ENCODE data around the gene LMAN2. TPM values are rescaled to one million over a fixed set of nuclear protein-coding genes. Genes with fewer than 3 reads are reported as not detected.

Gene LMAN2
- polyA plus RNA-seq, 1 donor (not counting 4 experiments of a cell fraction or from before 2014, with no cell fraction given) = 105 TPM

GRCh38 chr5:177367323-177367848, 15.9 kb upstream of the LMAN2 start:
- peak overlapping the region; percentile 41 for H3K4me2 ChIP-seq (ENCODE audit: control insufficient read depth, extremely low read depth, insufficient read depth, low read depth, low read length)

DNA sequence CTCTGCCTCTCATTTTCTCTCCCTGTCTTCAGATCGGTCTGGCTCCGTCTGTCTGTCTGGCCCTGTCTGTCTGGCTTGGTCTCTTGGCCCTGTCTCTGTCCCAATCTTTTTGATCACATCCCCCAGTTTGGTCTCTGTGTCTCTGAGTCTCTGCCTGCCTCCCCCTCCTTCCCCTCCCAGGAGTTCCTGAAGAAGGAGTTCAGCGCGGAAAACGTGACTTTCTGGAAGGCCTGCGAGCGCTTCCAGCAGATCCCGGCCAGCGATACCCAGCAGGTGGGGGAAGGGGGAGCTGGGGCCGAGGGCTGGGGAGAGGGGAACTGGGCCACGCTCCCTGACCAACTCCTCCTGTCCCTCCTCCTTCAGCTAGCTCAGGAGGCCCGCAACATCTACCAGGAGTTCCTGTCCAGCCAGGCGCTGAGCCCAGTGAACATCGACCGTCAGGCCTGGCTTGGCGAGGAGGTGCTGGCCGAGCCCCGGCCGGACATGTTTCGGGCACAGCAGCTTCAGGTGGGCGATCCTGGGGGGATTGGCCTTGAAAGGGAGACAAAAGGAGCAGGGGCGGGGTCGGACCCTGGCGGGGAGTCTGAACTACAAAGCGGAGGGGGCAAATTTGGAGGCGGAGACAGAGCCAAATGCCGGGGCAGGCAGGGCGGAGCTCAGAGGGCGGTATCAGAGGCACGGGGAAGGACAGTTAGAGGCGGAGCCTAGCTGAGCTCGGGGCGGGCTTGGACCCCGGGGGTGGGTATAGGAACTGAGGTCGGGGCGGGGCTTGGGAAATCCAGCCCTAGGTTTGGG, 15.3 kb upstream of the LMAN2 start:
- FAIRE-seq = no peak

More at GRCh38 chr5:177367323-177367848, 15.9 kb upstream of the LMAN2 start:
- Histone ChIP-seq H3K4me1 (ENCODE audit: control insufficient read depth, extremely low read depth, insufficient read depth, low read length) (peaks cover 50% of the 10 kb centered on the region), H2AFZ (ENCODE audit: control insufficient read depth, low read length) (peak overlapping the region; percentile 19), H3K9me1 (ENCODE audit: control insufficient read depth, extremely low read depth, insufficient read depth, low read length) (no peaks in the 10 kb centered on the region), H3K27me3 (ENCODE audit: control insufficient read depth, extremely low read depth, insufficient read depth, low read length) (no peaks in the 10 kb centered on the region), H3K36me3 (ENCODE audit: control insufficient read depth in 2 of 2, extremely low read depth in 1 of 2, insufficient read depth in 2 of 2, low read length in 2 of 2) (peaks cover 0 to 19% of the 10 kb centered on the region in 2 experiments), H3K4me3 (ENCODE audit: control insufficient read depth in 2 of 3, extremely low read depth in 1 of 3, insufficient read depth in 2 of 3, low read depth in 1 of 3, low read length in 3 of 3) (peak overlapping the region in 1 of 3 experiments; percentile 34), H3K9me3 (ENCODE audit: control insufficient read depth, low read depth, low read length) (no peaks in the 10 kb centered on the region), H3K27ac (ENCODE audit: control insufficient read depth, insufficient read depth, low read length) (no peak overlapping the region), H4K20me1 (ENCODE audit: control insufficient read depth, extremely low read depth, insufficient read depth, low read length) (no peaks in the 10 kb centered on the region), H3K9ac (ENCODE audit: control insufficient read depth, extremely low read depth, insufficient read depth, low read length) (no peak overlapping the region), H3K79me2 (ENCODE audit: control insufficient read depth, insufficient read depth, low read length) (no peaks in the 10 kb centered on the region)
- no peak for FAIRE-seq
- DNase-seq (ENCODE audit: low read depth, low spot score) = no peak
- TF ChIP-seq EZH2 (IDR thresholded peaks at IDR 0.05; ENCODE audit: low read length) = no peak
- TF ChIP-seq CTCF (optimal IDR thresholded peaks at IDR 0.05 in 1 of 3, IDR thresholded peaks at IDR 0.05 in 1 of 3, conservative IDR thresholded peaks at IDR 0.05 in 1 of 3; ENCODE audit: extremely low read depth in 1 of 3, insufficient read depth in 2 of 3, low read length in 3 of 3) = no peak
- dilution Hi-C loops (cut with MboI; ENCODE audit: extremely low pct_ligation_motif_present, low sequenced_read_pairs) = no loop called here

More for the DNA sequence above, 15.3 kb upstream of the LMAN2 start:
- Histone ChIP-seq H3K79me2 (ENCODE audit: control insufficient read depth, insufficient read depth, low read length) (no peaks in the 10 kb centered on the region), H2AFZ (ENCODE audit: control insufficient read depth, low read length) (peak overlapping the region; percentile 72), H4K20me1 (ENCODE audit: control insufficient read depth, extremely low read depth, insufficient read depth, low read length) (no peaks in the 10 kb centered on the region), H3K36me3 (ENCODE audit: control insufficient read depth in 2 of 2, extremely low read depth in 1 of 2, insufficient read depth in 2 of 2, low read length in 2 of 2) (peaks cover 0 to 19% of the 10 kb centered on the region in 2 experiments), H3K4me2 (ENCODE audit: control insufficient read depth, extremely low read depth, insufficient read depth, low read depth, low read length) (peak overlapping the region; percentile 41), H3K9ac (ENCODE audit: control insufficient read depth, extremely low read depth, insufficient read depth, low read length) (peak overlapping the region; percentile 54), H3K4me3 (ENCODE audit: control insufficient read depth in 2 of 3, extremely low read depth in 1 of 3, insufficient read depth in 2 of 3, low read depth in 1 of 3, low read length in 3 of 3) (peak overlapping the region in 1 of 3 experiments; percentile 48), H3K27ac (ENCODE audit: control insufficient read depth, insufficient read depth, low read length) (no peak overlapping the region), H3K27me3 (ENCODE audit: control insufficient read depth, extremely low read depth, insufficient read depth, low read length) (no peaks in the 10 kb centered on the region), H3K4me1 (ENCODE audit: control insufficient read depth, extremely low read depth, insufficient read depth, low read length) (peaks cover 49% of the 10 kb centered on the region), H3K9me3 (ENCODE audit: control insufficient read depth, low read depth, low read length) (no peaks in the 10 kb centered on the region), H3K9me1 (ENCODE audit: control insufficient read depth, extremely low read depth, insufficient read depth, low read length) (no peaks in the 10 kb centered on the region)
- dilution Hi-C loops (cut with MboI; ENCODE audit: extremely low pct_ligation_motif_present, low sequenced_read_pairs) = no loop called here
- no peak for DNase-seq (ENCODE audit: low read depth, low spot score)
- TF ChIP-seq EZH2 (IDR thresholded peaks at IDR 0.05; ENCODE audit: low read length) = no peak
- TF ChIP-seq CTCF (optimal IDR thresholded peaks at IDR 0.05 in 1 of 3, IDR thresholded peaks at IDR 0.05 in 1 of 3, conservative IDR thresholded peaks at IDR 0.05 in 1 of 3; ENCODE audit: extremely low read depth in 1 of 3, insufficient read depth in 2 of 3, low read length in 3 of 3) = no peak
